WERI-Rb-1 (cell line): ENCODE data around the gene SPTBN1.

Experiments
- DNase-seq: peaks from one replicate; pipeline ENCODE4 v3.0.0-alpha.2; 2020
- H3K27ac ChIP-seq: fragments of 250-450 bp; sonication (Bioruptor Pico); 2 replicates; pipeline ENCODE4 v1.5.1; 2020; ENCODE audit warnings: mild to moderate bottlenecking, moderate library complexity
- H3K27me3 ChIP-seq: fragments of 250-450 bp; sonication (Bioruptor Pico); 2 replicates; pipeline ENCODE4 v1.5.1; 2021; ENCODE audit warnings: mild to moderate bottlenecking, low read depth, moderate library complexity; ENCODE audit not compliant: insufficient read depth, severe bottlenecking
- H3K36me3 ChIP-seq: fragments of 250-450 bp; sonication (Bioruptor Pico); 2 replicates; pipeline ENCODE4 v1.5.1; 2020; ENCODE audit warnings: mild to moderate bottlenecking, moderate library complexity
- H3K4me3 ChIP-seq: 2 replicates; pipeline ENCODE4 v1.5.1; 2011; ENCODE audit warnings: low read depth, mild to moderate bottlenecking, control low read depth, low read length
- H3K9me3 ChIP-seq: fragments of 250-450 bp; sonication (Bioruptor Pico); 2 replicates; pipeline ENCODE4 v1.5.1; 2021; ENCODE audit warnings: mild to moderate bottlenecking, moderate library complexity; ENCODE audit not compliant: severe bottlenecking
- TF ChIP-seq, protein P1 (sequence below): IDR thresholded peaks from 2 replicates; pipeline ENCODE4 v1.5.1; 2011; ENCODE audit warnings: low read depth, mild to moderate bottlenecking, control low read depth, inconsistent platforms, low read length

The SPTBN1 gene

DNA sequence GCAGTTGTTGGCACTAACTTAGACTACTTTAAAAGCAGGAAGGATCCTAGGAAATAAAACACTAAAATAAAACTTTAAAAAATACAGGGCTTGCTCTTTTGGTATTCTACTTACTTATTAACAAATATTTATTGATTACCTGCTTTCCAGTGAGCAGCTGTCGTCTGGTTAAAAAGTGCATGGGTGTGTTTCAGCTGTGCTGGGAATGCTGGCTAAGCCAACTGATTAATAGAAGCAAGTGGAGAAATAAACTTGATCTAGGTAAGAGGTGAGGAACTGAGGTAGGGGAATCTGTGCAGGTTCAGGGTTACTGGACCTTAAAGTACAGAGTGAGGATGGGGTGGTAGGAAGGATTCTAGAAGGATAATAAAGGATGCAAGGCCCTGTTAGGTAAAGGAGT is 110.8 kb downstream of the SPTBN1 start:
- Histone ChIP-seq H3K4me3 (no peak overlapping the region), H3K27me3 (no peaks in the 10 kb centered on the region), H3K36me3 (peaks cover 4% of the 10 kb centered on the region; the same call in 1 of the 2 replicates), H3K9me3 (no peaks in the 10 kb centered on the region), H3K27ac (0 out of 2 replicates have a peak overlapping the region, but pooled peaks have one; percentile 6)
- TF ChIP-seq, protein P1, sequence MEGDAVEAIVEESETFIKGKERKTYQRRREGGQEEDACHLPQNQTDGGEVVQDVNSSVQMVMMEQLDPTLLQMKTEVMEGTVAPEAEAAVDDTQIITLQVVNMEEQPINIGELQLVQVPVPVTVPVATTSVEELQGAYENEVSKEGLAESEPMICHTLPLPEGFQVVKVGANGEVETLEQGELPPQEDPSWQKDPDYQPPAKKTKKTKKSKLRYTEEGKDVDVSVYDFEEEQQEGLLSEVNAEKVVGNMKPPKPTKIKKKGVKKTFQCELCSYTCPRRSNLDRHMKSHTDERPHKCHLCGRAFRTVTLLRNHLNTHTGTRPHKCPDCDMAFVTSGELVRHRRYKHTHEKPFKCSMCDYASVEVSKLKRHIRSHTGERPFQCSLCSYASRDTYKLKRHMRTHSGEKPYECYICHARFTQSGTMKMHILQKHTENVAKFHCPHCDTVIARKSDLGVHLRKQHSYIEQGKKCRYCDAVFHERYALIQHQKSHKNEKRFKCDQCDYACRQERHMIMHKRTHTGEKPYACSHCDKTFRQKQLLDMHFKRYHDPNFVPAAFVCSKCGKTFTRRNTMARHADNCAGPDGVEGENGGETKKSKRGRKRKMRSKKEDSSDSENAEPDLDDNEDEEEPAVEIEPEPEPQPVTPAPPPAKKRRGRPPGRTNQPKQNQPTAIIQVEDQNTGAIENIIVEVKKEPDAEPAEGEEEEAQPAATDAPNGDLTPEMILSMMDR: no peak
- no peak for DNase-seq

DNA sequence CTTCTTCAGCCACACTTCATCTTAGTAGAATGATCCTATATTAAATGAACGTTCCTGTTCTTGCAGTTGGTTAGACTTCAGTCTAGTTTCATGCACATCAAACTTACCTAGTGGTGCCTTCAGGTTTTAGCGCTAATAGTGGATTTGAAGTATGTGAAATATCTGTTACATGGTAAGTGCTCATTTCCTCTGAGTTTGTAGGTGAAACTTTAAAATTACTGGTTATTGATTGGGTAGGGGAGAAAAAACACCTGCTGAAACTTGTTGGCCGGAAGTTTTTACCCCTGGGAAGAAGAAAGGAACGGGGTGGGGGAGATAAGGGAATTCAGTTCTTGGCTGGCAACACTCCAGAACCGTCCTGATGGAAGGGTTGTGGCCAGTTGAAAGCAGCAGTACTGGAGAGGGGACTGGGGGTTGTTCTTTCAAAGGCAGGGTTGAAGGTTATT is 112.8 kb downstream of the SPTBN1 start:
- no peak for DNase-seq
- Histone ChIP-seq H3K27me3 (no peaks in the 10 kb centered on the region), H3K4me3 (no peak overlapping the region), H3K9me3 (no peaks in the 10 kb centered on the region), H3K27ac (no peak overlapping the region), H3K36me3 (peaks cover 4% of the 10 kb centered on the region; the same call in 1 of the 2 replicates)
- TF ChIP-seq, protein P1: no peak

DNA sequence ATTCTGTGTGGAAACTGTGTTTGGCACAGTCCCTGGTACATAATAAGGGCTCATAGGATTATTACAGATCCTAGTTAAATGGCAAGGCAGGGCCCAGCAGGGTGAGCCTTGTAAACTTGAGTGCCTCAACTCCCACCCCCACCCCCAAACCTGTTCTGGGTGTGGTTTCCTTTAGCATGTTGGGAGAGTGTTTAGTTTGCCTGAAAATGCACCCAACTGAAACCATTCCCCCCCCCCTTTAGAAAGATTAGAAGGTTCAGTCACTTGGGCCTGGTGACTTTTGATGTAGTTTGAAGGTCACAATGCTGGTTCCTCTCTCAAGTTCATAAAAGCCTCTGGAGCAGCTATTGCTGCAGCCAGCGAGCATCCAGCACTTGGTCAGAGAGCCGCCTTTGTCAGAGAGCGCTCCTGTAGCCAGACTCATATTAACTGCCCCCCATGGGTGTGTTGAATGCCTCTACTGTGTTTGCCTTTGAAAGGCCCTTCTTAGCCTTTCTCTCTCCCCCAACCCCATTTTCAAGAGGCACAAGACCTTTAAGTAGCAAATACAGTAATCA is 113.7 kb downstream of the SPTBN1 start:
- H3K4me3 ChIP-seq: no peak overlapping the region
- TF ChIP-seq, protein P1: no peak
- H3K36me3 ChIP-seq: peaks cover 10% of the 10 kb centered on the region
- no peaks in the 10 kb centered on the region for H3K27me3 ChIP-seq
- DNase-seq: no peak
- no peak overlapping the region for H3K27ac ChIP-seq
- no peaks in the 10 kb centered on the region for H3K9me3 ChIP-seq

DNA sequence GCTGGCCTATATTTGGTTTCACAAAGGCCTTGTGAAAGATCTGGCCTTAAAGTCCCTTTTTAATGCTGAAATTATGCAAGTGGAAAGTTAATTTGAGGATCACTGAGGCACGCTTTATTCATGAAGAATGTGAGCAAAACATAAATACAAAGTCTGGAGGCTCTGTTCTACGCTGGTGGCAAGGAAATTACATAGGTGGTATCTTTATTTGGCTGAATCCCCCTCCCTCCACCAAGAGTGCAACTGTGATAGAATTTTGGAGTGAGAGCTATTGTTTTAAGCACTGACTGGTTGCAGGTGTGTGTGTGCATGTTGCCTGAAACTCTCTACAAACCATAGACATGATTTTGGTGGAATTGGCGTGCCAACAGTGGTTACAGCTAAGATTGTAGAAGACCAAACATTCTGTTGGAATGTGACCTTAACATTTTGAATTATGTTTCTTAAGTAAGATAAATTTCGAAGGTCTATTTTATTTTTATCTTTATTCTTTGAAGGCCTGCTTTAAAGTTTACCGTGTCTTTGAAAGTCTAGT is 114.3 kb downstream of the SPTBN1 start:
- H3K4me3 ChIP-seq: no peak overlapping the region
- no peaks in the 10 kb centered on the region for H3K27me3 ChIP-seq
- H3K9me3 ChIP-seq: no peaks in the 10 kb centered on the region
- TF ChIP-seq, protein P1: no peak
- H3K36me3 ChIP-seq: peaks cover 16% of the 10 kb centered on the region
- no peak for DNase-seq
- no peak overlapping the region for H3K27ac ChIP-seq

DNA sequence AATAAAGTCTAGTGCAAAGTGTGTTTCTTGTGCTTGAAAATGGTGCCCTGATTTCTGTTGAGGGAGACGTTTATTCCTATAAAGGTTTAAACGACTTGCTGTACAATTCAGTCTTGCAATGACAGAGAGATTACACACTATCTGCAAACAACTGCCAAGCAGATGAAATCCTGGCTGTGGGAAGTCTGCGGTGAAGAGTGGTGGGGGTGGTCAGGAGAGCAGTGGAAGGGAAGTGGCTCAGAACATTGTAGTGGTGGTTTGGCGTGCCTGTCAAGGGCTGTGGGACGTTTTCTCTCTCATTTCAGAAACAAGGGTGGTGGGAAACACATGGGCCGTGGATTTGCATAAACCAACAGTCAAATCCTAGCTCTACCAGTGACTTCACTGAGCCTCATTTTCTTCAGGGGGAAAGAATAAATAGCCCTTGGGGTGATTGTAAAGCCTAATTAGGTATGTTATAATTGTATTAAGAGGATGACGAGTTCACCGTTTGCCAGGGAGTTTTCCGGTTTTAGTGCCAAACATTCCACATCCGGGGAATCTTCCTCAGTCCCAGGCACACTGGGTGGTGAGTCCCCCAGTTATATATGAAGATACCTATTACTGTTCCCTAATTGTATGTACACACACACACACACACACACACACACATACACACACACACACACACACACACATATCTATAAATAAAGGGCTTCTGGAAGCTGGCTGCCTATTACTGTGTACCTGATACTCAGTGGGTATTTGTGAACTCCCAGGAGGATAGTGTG is 115.0 kb downstream of the SPTBN1 start:
- Histone ChIP-seq H3K4me3 (no peak overlapping the region), H3K27ac (no peak overlapping the region), H3K9me3 (no peaks in the 10 kb centered on the region), H3K36me3 (peaks cover 19% of the 10 kb centered on the region), H3K27me3 (no peaks in the 10 kb centered on the region)
- TF ChIP-seq, protein P1: no peak
- peak; percentile 45 for DNase-seq
